Astrocyte (in vitro differentiated cells and primary cell): Measurements from ENCODE around the gene WNT5B. TPM values are rescaled to one million over a fixed set of nuclear protein-coding genes. Genes with fewer than 3 reads are reported as not detected.
A peak's percentile ranks its signal among the peaks of the same experiment; 100 is the strongest.

Source experiments
- DNase-seq: peaks from one replicate; pipeline ENCODE4 v3.0.0-alpha.2; 2010; ENCODE audit warnings: low read depth
- FAIRE-seq: peaks from 2 replicates; lab custom pipeline; 2011; peaks lifted over from hg19 to GRCh38; lab: Jason Lieb, UNC
- H2AFZ ChIP-seq: 2 replicates; pipeline ENCODE4 v1.6.0; 2012; ENCODE audit warnings: low read depth, low read length, inconsistent platforms
- H3K27ac ChIP-seq: 2 replicates; pipeline ENCODE4 v1.5.1; 2011; ENCODE audit warnings: low read depth, low read length, inconsistent platforms
- H3K27me3 ChIP-seq: 2 replicates; pipeline ENCODE4 v1.6.0; 2011; ENCODE audit warnings: low read length, inconsistent platforms; ENCODE audit not compliant: insufficient read depth
- H3K36me3 ChIP-seq: 2 replicates; pipeline ENCODE4 v1.5.1; 2011; ENCODE audit warnings: low read length, inconsistent platforms; ENCODE audit not compliant: insufficient read depth
- H3K4me1 ChIP-seq: 2 replicates; pipeline ENCODE4 v1.5.1; 2011; ENCODE audit warnings: low read length, inconsistent platforms; ENCODE audit not compliant: insufficient read depth
- H3K4me2 ChIP-seq: 2 replicates; pipeline ENCODE4 v1.6.0; 2012; ENCODE audit warnings: low read length, inconsistent platforms
- H3K4me3 ChIP-seq: 2 replicates; pipeline ENCODE4 v1.5.1; 2011; ENCODE audit warnings: low read depth, mild to moderate bottlenecking, low read length, inconsistent platforms; ENCODE audit not compliant: insufficient read depth
- H3K79me2 ChIP-seq: 2 replicates; pipeline ENCODE4 v1.6.0; 2012; ENCODE audit warnings: mild to moderate bottlenecking, low read length, inconsistent platforms; ENCODE audit not compliant: insufficient read depth
- H3K9ac ChIP-seq: 2 replicates; pipeline ENCODE4 v1.6.0; 2012; ENCODE audit warnings: mild to moderate bottlenecking, low read length, inconsistent platforms
- H3K9me3 ChIP-seq: 2 replicates; pipeline ENCODE4 v1.5.1; 2012; ENCODE audit warnings: low read depth, mild to moderate bottlenecking, low read length, inconsistent platforms; ENCODE audit not compliant: insufficient read depth
- H4K20me1 ChIP-seq: 2 replicates; pipeline ENCODE4 v1.6.0; 2012; ENCODE audit warnings: low read length, inconsistent platforms; ENCODE audit not compliant: insufficient read depth
- H3K27ac Mint-ChIP-seq: one replicate; pipeline ENCODE4 v1.8.0; 2021; ENCODE audit warnings: mild to moderate bottlenecking, mixed read lengths; ENCODE audit not compliant: unreplicated experiment
- H3K27me3 Mint-ChIP-seq: one replicate; pipeline ENCODE4 v1.8.0; 2021; ENCODE audit warnings: low read depth, mixed read lengths; ENCODE audit not compliant: unreplicated experiment
- H3K36me3 Mint-ChIP-seq: one replicate; pipeline ENCODE4 v1.8.0; 2021; ENCODE audit warnings: low read depth, mixed read lengths; ENCODE audit not compliant: unreplicated experiment
- H3K4me1 Mint-ChIP-seq: one replicate; pipeline ENCODE4 v1.8.0; 2021; ENCODE audit warnings: low read depth, mixed read lengths; ENCODE audit not compliant: unreplicated experiment
- H3K4me3 Mint-ChIP-seq: one replicate; pipeline ENCODE4 v1.8.0; 2021; ENCODE audit warnings: mild to moderate bottlenecking, moderate library complexity, mixed read lengths; ENCODE audit not compliant: unreplicated experiment
- H3K9me3 Mint-ChIP-seq: one replicate; pipeline ENCODE4 v1.8.0; 2021; ENCODE audit warnings: mild to moderate bottlenecking, mixed read lengths; ENCODE audit not compliant: unreplicated experiment
- CTCF ChIP-seq: IDR thresholded peaks from 2 replicates; pipeline ENCODE4 v1.5.1; 2011; ENCODE audit warnings: low read depth, mild to moderate bottlenecking, inconsistent platforms, low read length, moderate library complexity; ENCODE audit not compliant: insufficient read depth
- EZH2 ChIP-seq: IDR thresholded peaks from 2 replicates; pipeline ENCODE4 v1.6.1; 2012; ENCODE audit warnings: mild to moderate bottlenecking, low read length, inconsistent platforms; ENCODE audit not compliant: insufficient read depth
- total RNA-seq: library from RNA; stranded (reverse); gene quantifications from 2 replicates; pipeline ENCODE4 v1.2.1, GENCODE V29; 2021

The WNT5B gene
- total RNA-seq, 1 donor from 2014 or later, result 110 TPM

- no peaks in the 10 kb centered on the region for H3K9me3 Mint-ChIP-seq
- no peak for FAIRE-seq
- Histone ChIP-seq H3K27ac (no peak overlapping the region), H2AFZ (no peak overlapping the region), H3K79me2 (no peaks in the 10 kb centered on the region), H4K20me1 (peaks cover 50% of the 10 kb centered on the region), H3K36me3 (peaks cover 8% of the 10 kb centered on the region), H3K4me3 (no peak overlapping the region), H3K27me3 (no peaks in the 10 kb centered on the region), H3K9ac (peak overlapping the region; percentile 12), H3K9me3 (no peaks in the 10 kb centered on the region), H3K4me1 (peaks cover 18% of the 10 kb centered on the region), H3K4me2 (peak overlapping the region; percentile 54)
- peak overlapping the region; percentile 14 for H3K4me3 Mint-ChIP-seq
- no peak overlapping the region for H3K27ac Mint-ChIP-seq
- DNase-seq, result peak; percentile 68
- no peaks in the 10 kb centered on the region for H3K27me3 Mint-ChIP-seq
- TF ChIP-seq EZH2 (no peak), CTCF (no peak)
- H3K36me3 Mint-ChIP-seq, result peaks cover 46% of the 10 kb centered on the region
- peaks cover 20% of the 10 kb centered on the region for H3K4me1 Mint-ChIP-seq
Measured at GRCh38 chr12:1644534-1645438, 15.8 kb downstream of the WNT5B start.

- Histone ChIP-seq H3K27me3 (no peaks in the 10 kb centered on the region), H2AFZ (no peak overlapping the region), H3K4me1 (peaks cover 18% of the 10 kb centered on the region), H3K27ac (no peak overlapping the region), H3K36me3 (peaks cover 7% of the 10 kb centered on the region), H3K4me3 (no peak overlapping the region), H3K4me2 (no peak overlapping the region), H3K9me3 (no peaks in the 10 kb centered on the region), H4K20me1 (peaks cover 46% of the 10 kb centered on the region), H3K79me2 (no peaks in the 10 kb centered on the region), H3K9ac (no peak overlapping the region)
- peaks cover 44% of the 10 kb centered on the region for H3K36me3 Mint-ChIP-seq
- H3K27me3 Mint-ChIP-seq, result no peaks in the 10 kb centered on the region
- TF ChIP-seq CTCF (no peak), EZH2 (no peak)
- H3K4me1 Mint-ChIP-seq, result peaks cover 29% of the 10 kb centered on the region
- no peak overlapping the region for H3K4me3 Mint-ChIP-seq
- H3K27ac Mint-ChIP-seq, result no peak overlapping the region
- no peak for FAIRE-seq
- H3K9me3 Mint-ChIP-seq, result no peaks in the 10 kb centered on the region
- no peak for DNase-seq
Measured at GRCh38 chr12:1645819-1646218, 16.8 kb downstream of the WNT5B start.
